HEK293 (cell line): ENCODE data around the gene CCDC178.

Source experiments
- ZBTB21 ChIP-seq: fragments of 450-650 bp; formaldehyde crosslinking; IDR thresholded peaks from 2 replicates; pipeline ENCODE4 v1.5.1; 2017; ENCODE audit warnings: missing biosample characterization, missing genetic modification characterization
- ZNF132 ChIP-seq: fragments of 450-650 bp; formaldehyde crosslinking; IDR thresholded peaks from 2 replicates; pipeline ENCODE4 v1.5.1; 2017; ENCODE audit warnings: missing biosample characterization, missing genetic modification characterization, borderline replicate concordance
- TF ChIP-seq, protein P1 (sequence below): fragments of 450-650 bp; formaldehyde crosslinking; IDR thresholded peaks from 2 replicates; pipeline ENCODE4 v1.5.1; 2016; ENCODE audit warnings: missing biosample characterization, missing genetic modification characterization
- TF ChIP-seq, protein P2 (sequence below): fragments of 450-650 bp; formaldehyde crosslinking; IDR thresholded peaks from 2 replicates; pipeline ENCODE4 v1.5.1; 2016; ENCODE audit warnings: missing biosample characterization, missing genetic modification characterization

DNA sequence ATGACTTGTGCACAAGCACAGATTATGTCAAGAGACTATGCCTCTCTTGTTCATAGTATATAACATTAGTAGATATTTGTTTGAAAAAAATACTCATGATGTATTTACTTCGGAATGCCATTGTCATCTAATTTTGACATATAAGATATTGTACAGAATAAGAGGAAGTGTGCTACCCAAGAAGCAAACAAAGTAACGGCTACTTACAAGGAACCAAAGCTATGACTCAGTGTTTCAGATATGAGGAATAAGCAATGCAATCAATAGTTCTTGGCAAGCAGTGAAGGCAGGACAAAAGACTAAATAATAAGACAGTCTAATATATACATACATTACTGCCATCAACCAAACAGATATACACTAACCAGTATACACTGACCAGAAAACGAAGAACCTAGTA lies 256.3 kb downstream of the CCDC178 start:
- TF ChIP-seq ZNF132 (tag by site-specific recombination) (no peak), ZBTB21 (tag by site-specific recombination) (no peak)
- TF ChIP-seq, protein P1, sequence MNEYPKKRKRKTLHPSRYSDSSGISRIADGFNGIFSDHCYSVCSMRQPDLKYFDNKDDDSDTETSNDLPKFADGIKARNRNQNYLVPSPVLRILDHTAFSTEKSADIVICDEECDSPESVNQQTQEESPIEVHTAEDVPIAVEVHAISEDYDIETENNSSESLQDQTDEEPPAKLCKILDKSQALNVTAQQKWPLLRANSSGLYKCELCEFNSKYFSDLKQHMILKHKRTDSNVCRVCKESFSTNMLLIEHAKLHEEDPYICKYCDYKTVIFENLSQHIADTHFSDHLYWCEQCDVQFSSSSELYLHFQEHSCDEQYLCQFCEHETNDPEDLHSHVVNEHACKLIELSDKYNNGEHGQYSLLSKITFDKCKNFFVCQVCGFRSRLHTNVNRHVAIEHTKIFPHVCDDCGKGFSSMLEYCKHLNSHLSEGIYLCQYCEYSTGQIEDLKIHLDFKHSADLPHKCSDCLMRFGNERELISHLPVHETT = no peak
- TF ChIP-seq, protein P2, sequence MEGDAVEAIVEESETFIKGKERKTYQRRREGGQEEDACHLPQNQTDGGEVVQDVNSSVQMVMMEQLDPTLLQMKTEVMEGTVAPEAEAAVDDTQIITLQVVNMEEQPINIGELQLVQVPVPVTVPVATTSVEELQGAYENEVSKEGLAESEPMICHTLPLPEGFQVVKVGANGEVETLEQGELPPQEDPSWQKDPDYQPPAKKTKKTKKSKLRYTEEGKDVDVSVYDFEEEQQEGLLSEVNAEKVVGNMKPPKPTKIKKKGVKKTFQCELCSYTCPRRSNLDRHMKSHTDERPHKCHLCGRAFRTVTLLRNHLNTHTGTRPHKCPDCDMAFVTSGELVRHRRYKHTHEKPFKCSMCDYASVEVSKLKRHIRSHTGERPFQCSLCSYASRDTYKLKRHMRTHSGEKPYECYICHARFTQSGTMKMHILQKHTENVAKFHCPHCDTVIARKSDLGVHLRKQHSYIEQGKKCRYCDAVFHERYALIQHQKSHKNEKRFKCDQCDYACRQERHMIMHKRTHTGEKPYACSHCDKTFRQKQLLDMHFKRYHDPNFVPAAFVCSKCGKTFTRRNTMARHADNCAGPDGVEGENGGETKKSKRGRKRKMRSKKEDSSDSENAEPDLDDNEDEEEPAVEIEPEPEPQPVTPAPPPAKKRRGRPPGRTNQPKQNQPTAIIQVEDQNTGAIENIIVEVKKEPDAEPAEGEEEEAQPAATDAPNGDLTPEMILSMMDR = no peak
